Measurements from ENCODE around the gene EYA4.
"Not testable (repeated sequence)": the region's sequence is repeated elsewhere in the genome, so short reads cannot be mapped to it uniquely, and the experiment has no call there.

EYA4 gene

GRCh38 chr6:133547136-133547535 lies 306.0 kb downstream of the EYA4 start:
- H3K27ac ChIP-seq: no peak overlapping the region
- TF ChIP-seq ZFX (IDR thresholded peaks at IDR 0.05; ENCODE audit: borderline replicate concordance) (no peak), CTCF (IDR thresholded peaks at IDR 0.05) (no peak)

GRCh38 chr6:133548423-133549159 lies 307.4 kb downstream of the EYA4 start:
- H3K27ac ChIP-seq: no peak overlapping the region
- TF ChIP-seq CTCF (IDR thresholded peaks at IDR 0.05) (no peak), ZFX (IDR thresholded peaks at IDR 0.05; ENCODE audit: borderline replicate concordance) (no peak)

- no peak overlapping the region for H3K27ac ChIP-seq
- TF ChIP-seq CTCF (IDR thresholded peaks at IDR 0.05): no peak
- TF ChIP-seq ZFX (IDR thresholded peaks at IDR 0.05; ENCODE audit: borderline replicate concordance): no peak
These were observed 308.2 kb downstream of the EYA4 start for GRCh38 chr6:133549371-133549801.

GRCh38 chr6:133550026-133550425 lies 308.9 kb downstream of the EYA4 start:
- H3K27ac ChIP-seq: no peak overlapping the region
- no peak for TF ChIP-seq ZFX (IDR thresholded peaks at IDR 0.05; ENCODE audit: borderline replicate concordance)
- no peak for TF ChIP-seq CTCF (IDR thresholded peaks at IDR 0.05)

GRCh38 chr6:133551436-133551835 lies 310.3 kb downstream of the EYA4 start:
- no peak overlapping the region for H3K27ac ChIP-seq
- TF ChIP-seq CTCF (IDR thresholded peaks at IDR 0.05) (0 out of 2 replicates have a peak, but pooled peaks have one; percentile 5), ZFX (IDR thresholded peaks at IDR 0.05; ENCODE audit: borderline replicate concordance) (no peak)

GRCh38 chr6:133551847-133552341 lies 310.7 kb downstream of the EYA4 start:
- no peak overlapping the region for H3K27ac ChIP-seq
- no peak for TF ChIP-seq CTCF (IDR thresholded peaks at IDR 0.05)
- TF ChIP-seq ZFX (IDR thresholded peaks at IDR 0.05; ENCODE audit: borderline replicate concordance): no peak

GRCh38 chr6:133553652-133554051 lies 312.5 kb downstream of the EYA4 start:
- TF ChIP-seq CTCF (IDR thresholded peaks at IDR 0.05) (peak; percentile 77), ZFX (IDR thresholded peaks at IDR 0.05; ENCODE audit: borderline replicate concordance) (no peak)
- H3K27ac ChIP-seq: no peak overlapping the region

- H3K27ac ChIP-seq: not testable (repeated sequence)
These were observed 313.0 kb downstream of the EYA4 start for GRCh38 chr6:133554121-133554520.

Data from 22Rv1 (cell line).